ENCODE results near the gene CCDC149.

Gene CCDC149

DNA sequence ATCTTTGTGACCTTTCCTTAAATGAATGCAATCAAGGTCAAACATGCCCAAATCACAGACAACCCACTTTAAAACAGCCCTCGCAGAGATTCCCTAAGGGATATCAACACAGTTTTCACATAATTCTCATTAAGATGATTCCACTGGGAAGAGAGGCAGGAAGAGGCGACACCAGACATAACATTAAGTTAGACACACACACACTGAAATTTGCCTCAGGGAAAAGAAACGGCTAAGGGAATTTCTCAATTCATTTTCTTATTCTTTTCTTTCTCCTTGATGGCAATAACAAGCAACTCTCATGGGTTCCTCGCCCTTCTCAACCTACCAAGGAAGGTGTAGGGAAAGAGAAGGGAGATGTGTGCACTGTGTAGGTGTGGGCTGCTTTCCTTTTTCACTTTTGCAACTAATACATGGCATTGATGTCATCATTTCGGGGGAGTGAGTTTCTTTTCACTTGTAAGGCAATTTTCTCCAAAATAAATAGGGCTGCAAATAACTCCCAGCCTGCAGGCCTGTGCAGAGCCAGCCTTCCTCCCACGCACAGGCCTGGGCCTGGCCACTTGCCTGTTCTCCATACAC, 76.1 kb downstream of the CCDC149 start:
- TF ChIP-seq, protein P1, sequence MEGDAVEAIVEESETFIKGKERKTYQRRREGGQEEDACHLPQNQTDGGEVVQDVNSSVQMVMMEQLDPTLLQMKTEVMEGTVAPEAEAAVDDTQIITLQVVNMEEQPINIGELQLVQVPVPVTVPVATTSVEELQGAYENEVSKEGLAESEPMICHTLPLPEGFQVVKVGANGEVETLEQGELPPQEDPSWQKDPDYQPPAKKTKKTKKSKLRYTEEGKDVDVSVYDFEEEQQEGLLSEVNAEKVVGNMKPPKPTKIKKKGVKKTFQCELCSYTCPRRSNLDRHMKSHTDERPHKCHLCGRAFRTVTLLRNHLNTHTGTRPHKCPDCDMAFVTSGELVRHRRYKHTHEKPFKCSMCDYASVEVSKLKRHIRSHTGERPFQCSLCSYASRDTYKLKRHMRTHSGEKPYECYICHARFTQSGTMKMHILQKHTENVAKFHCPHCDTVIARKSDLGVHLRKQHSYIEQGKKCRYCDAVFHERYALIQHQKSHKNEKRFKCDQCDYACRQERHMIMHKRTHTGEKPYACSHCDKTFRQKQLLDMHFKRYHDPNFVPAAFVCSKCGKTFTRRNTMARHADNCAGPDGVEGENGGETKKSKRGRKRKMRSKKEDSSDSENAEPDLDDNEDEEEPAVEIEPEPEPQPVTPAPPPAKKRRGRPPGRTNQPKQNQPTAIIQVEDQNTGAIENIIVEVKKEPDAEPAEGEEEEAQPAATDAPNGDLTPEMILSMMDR (conservative IDR thresholded peaks at IDR 0.05), result no peak
- no peak for TF ChIP-seq ZFX (IDR thresholded peaks at IDR 0.05)
- H3K27ac ChIP-seq, result no peak overlapping the region

GRCh38 chr4:24835696-24836095, 77.1 kb downstream of the CCDC149 start:
- TF ChIP-seq, protein P1 (conservative IDR thresholded peaks at IDR 0.05), result no peak
- no peak for TF ChIP-seq ZFX (IDR thresholded peaks at IDR 0.05)
- H3K27ac ChIP-seq, result no peak overlapping the region

- no peak overlapping the region for H3K27ac ChIP-seq
- no peak for TF ChIP-seq ZFX (IDR thresholded peaks at IDR 0.05)
- TF ChIP-seq, protein P1 (conservative IDR thresholded peaks at IDR 0.05), result no peak
Measured at GRCh38 chr4:24831637-24832036, 81.2 kb downstream of the CCDC149 start.

- H3K27ac ChIP-seq, result no peak overlapping the region
- TF ChIP-seq ZFX (IDR thresholded peaks at IDR 0.05), result no peak
- TF ChIP-seq, protein P1 (conservative IDR thresholded peaks at IDR 0.05), result no peak
Measured at GRCh38 chr4:24824720-24825119, 88.1 kb downstream of the CCDC149 start.

- TF ChIP-seq ZFX (IDR thresholded peaks at IDR 0.05), result no peak
- TF ChIP-seq, protein P1 (conservative IDR thresholded peaks at IDR 0.05), result no peak
- H3K27ac ChIP-seq, result no peak overlapping the region
Measured at GRCh38 chr4:24820541-24820940, 92.3 kb downstream of the CCDC149 start.

GRCh38 chr4:24816797-24817196, 96.0 kb downstream of the CCDC149 start:
- H3K27ac ChIP-seq, result no peak overlapping the region
- no peak for TF ChIP-seq ZFX (IDR thresholded peaks at IDR 0.05)
- TF ChIP-seq, protein P1 (conservative IDR thresholded peaks at IDR 0.05), result no peak

DNA sequence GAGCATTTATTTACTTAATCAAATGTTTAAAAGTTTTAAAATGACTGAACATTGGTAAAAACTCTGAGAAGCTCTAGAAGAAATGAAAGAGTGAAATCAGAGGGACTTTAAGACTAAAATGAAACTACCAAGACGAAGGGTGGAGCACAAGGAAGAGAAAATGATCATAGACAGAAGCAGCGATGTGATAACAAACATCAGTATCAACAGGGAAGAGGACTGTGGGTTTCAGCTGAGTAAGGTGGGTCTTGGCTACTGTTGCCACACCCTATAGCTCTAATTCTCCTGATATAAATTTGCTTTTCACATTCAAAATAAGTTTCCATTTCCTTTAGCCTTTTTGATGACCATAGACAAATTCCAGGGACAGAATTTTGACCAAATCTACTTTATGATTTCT, 99.1 kb downstream of the CCDC149 start:
- TF ChIP-seq, protein P1 (conservative IDR thresholded peaks at IDR 0.05), result no peak
- TF ChIP-seq ZFX (IDR thresholded peaks at IDR 0.05), result no peak

More for the DNA sequence above, 99.1 kb downstream of the CCDC149 start:
- H3K27ac ChIP-seq, result no peak overlapping the region
